ENCODE measurements around the gene EIF5. TPM values are rescaled to one million over a fixed set of nuclear protein-coding genes. Genes with fewer than 3 reads are reported as not detected.

The EIF5 gene
- total and polyA plus RNA-seq, 2 of the 8 experiments (the other 6 are each of a cell fraction or from before 2014, with no cell fraction given) = 179 to 323 TPM

GRCh38 chr14:103317251-103317650 lies 16.8 kb upstream of the EIF5 start:
- H3K14ac ChIP-seq (ENCODE audit: insufficient read length) = no peak overlapping the region
- H4K20me1 ChIP-seq (replicated peaks in 1 of 2; ENCODE audit: control insufficient read depth in 1 of 2, insufficient read depth in 2 of 2, low read length in 2 of 2) = no peaks in the 10 kb centered on the region
- H2AFZ ChIP-seq (ENCODE audit: low read length) = peak overlapping the region; percentile 88
- H3K23ac ChIP-seq (ENCODE audit: insufficient read length) = no peak overlapping the region
- peak overlapping the region; percentile 14 to 44; a peak in 3 of 4 replicates for H3K4me2 ChIP-seq (ENCODE audit: insufficient read depth in 1 of 2, low read depth in 2 of 2, low read length in 2 of 2)
- no peak overlapping the region for H4K8ac ChIP-seq (ENCODE audit: extremely low read depth, insufficient read depth, low read length)
- no peak overlapping the region for H4K5ac ChIP-seq (ENCODE audit: insufficient read length, low read depth, low read length)
- TF ChIP-seq SAP30 (IDR thresholded peaks at IDR 0.05; ENCODE audit: insufficient read depth, insufficient replicate concordance, low read length) (no peak), GTF2F1 (IDR thresholded peaks at IDR 0.05; ENCODE audit: borderline replicate concordance, low read depth, low read length) (no peak)
- H2AK5ac ChIP-seq (ENCODE audit: low read depth, low read length) = no peak overlapping the region
- ChIA-PET CTCF (ENCODE audit: partially characterized antibody) (interaction anchor here (1.1 kb wide), 1 partner anchor 26 kb away, joined by 4 read pairs; no protein-coding TSS in a partner anchor), POLR2A (ENCODE audit: partially characterized antibody) (interaction anchor here (0.6 to 15.8 kb wide), 5 partner anchors 10 to 227 kb away, joined by 3 to 229 read pairs (median 4); partner anchors contain the start of gene EIF5)
- H3K4me3 ChIP-seq (ENCODE audit: extremely low read depth in 1 of 4, insufficient read depth in 2 of 4, low read depth in 3 of 4, low read length in 4 of 4) = no peak overlapping the region; a peak in 1 of 8 replicates
- H2BK120ac ChIP-seq (replicated peaks; ENCODE audit: low read depth, low read length) = no peak overlapping the region
- DNase-seq (ENCODE audit: low read depth in 1 of 2, low spot score in 2 of 2) = no peak
- no peak overlapping the region for H3K27ac ChIP-seq (ENCODE audit: low read depth, low read length)
- peak overlapping the region; percentile 2 for H4K91ac ChIP-seq (replicated peaks; ENCODE audit: insufficient read length, low read length)
- no peaks in the 10 kb centered on the region for H3K79me2 ChIP-seq (ENCODE audit: control insufficient read depth in 1 of 2, insufficient read depth in 2 of 2, low read length in 2 of 2)
- peak overlapping the region; percentile 82; the same call in 1 of the 2 replicates for H2BK20ac ChIP-seq (ENCODE audit: low read length)
- H2BK15ac ChIP-seq (ENCODE audit: low read length) = peak overlapping the region; percentile 97; the same call in 1 of the 2 replicates
- H3K79me1 ChIP-seq (ENCODE audit: low read depth, low read length) = no peaks in the 10 kb centered on the region
- no peaks in the 10 kb centered on the region for H3K9me3 ChIP-seq (ENCODE audit: insufficient read depth in 2 of 2, low read depth in 1 of 2, low read length in 1 of 2)
- no peaks in the 10 kb centered on the region for H3K27me3 ChIP-seq (replicated peaks in 1 of 4; ENCODE audit: control insufficient read depth in 3 of 4, extremely low read depth in 1 of 4, insufficient read depth in 3 of 4, low read length in 3 of 4)
- H3K4me1 ChIP-seq (replicated peaks in 1 of 4; ENCODE audit: control insufficient read depth in 3 of 4, insufficient read depth in 4 of 4, low read length in 3 of 4) = peaks cover 4 to 17% (median 7%) of the 10 kb centered on the region in 4 experiments
- H3K36me3 ChIP-seq (ENCODE audit: control insufficient read depth in 2 of 4, insufficient read depth in 4 of 4, low read length in 3 of 4) = no peaks in the 10 kb centered on the region
- H3K9ac ChIP-seq (replicated peaks in 1 of 4; ENCODE audit: extremely low read depth in 1 of 4, low read depth in 3 of 4, low read length in 3 of 4) = 0 out of 7 replicates have a peak overlapping the region, but pooled peaks of 1 of the 4 experiments have one; percentile 21
- peak overlapping the region; percentile 55; the same call in 1 of the 2 replicates for H2BK12ac ChIP-seq (ENCODE audit: low read depth, low read length)
- H3K4ac ChIP-seq (replicated peaks; ENCODE audit: insufficient read length, low read depth, low read length) = peak overlapping the region; percentile 32
- no peak overlapping the region for H3K18ac ChIP-seq (ENCODE audit: extremely low read depth, low read length)
- H2BK5ac ChIP-seq (ENCODE audit: low read depth, low read length) = peak overlapping the region; percentile 67; the same call in 1 of the 2 replicates
- 60% methylated on average over 9 of the region's 9 CpGs; no CpG with 5 or more reads in 1 of the 2 experiments for WGBS, 2 experiments (ENCODE audit: extremely low coverage in 1 of 2, insufficient coverage in 1 of 2, insufficient read length in 1 of 2, insufficient replicate concordance in 2 of 2, low coverage in 1 of 2, low lambda C conversion rate in 2 of 2, missing lambda C conversion rate in 1 of 2)
- H3K23me2 ChIP-seq (ENCODE audit: low read depth, low read length) = no peaks in the 10 kb centered on the region
- no peak for FAIRE-seq
- H3K56ac ChIP-seq (replicated peaks; ENCODE audit: insufficient read length, low read depth, low read length) = no peak overlapping the region
